ENCODE data around the gene TRIP11. TPM values are rescaled to one million over a fixed set of nuclear protein-coding genes. Genes with fewer than 3 reads are reported as not detected.

The TRIP11 gene
- total and polyA plus RNA-seq, 2 donors (not counting 1 experiment from before 2014, with no cell fraction given) = 28.6 to 50.4 TPM

DNA sequence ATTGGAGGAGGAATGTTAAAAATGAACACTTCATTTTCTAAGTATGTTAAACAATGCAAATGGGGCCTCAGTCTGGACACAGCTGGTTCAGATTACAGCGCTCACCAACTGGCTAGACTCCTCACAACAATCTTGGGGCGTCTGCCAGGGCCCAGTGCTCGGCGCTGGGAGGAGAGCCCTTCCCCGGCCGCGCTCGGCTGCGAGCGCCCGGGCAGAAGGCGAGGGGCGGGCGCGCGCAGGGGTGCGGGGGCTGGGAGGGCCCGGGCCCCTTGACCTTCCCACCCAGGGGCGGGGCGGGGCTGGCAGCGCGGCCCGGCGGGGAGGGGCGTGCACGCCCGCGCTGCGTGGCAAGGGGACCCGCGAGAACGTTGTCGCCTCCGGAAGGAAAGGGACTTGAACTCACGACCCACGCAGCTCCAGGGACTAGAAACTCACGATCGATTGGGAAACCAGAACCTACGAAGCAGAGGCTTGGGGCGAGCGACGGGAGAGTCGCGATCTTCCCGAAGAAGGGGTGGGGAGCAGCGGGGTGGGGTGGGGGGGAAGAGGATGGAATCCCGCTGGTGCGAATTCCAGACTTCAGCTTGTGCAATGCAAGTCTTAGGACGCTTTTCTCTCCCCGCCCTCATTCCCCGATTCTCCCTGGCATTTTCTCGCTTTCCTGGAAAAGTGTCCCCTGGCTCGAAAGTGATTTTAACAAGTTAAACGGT is 92.2 kb downstream of the TRIP11 start, which contains the start of gene FBLN5:
Gene FBLN5 (minus strand): TSS at position 220 of the 710 bp plus-strand sequence. CDS start 465 bp downstream, outside the sequence.
- Histone ChIP-seq H3K27me3 (ENCODE audit: control insufficient read depth, insufficient read depth, low read length) (no peaks in the 10 kb centered on the region), H3K27ac (ENCODE audit: insufficient read depth, low read length) (peak within 1 kb of the TSS; percentile 50), H2AFZ (ENCODE audit: low read length) (peak within 1 kb of the TSS; percentile 74), H3K4me3 (replicated peaks in 1 of 4; ENCODE audit: control extremely low read depth in 1 of 4, insufficient read depth in 1 of 4, low read depth in 3 of 4, low read length in 4 of 4) (peak within 1 kb of the TSS; percentile 66 to 98 (median 81)), H4K20me1 (ENCODE audit: control insufficient read depth, extremely low read depth, insufficient read depth, low read length) (no peaks in the 10 kb centered on the region), H3K36me3 (ENCODE audit: control insufficient read depth, insufficient read depth, low read length) (no peaks in the 10 kb centered on the region), H3K9ac (ENCODE audit: insufficient read depth, low read length) (peak within 1 kb of the TSS; percentile 62), H3K79me2 (ENCODE audit: control insufficient read depth, insufficient read depth, low read length) (peaks cover 14% of the 10 kb centered on the region), H3K9me3 (ENCODE audit: control insufficient read depth, insufficient read depth, low read depth, low read length) (no peaks in the 10 kb centered on the region), H3K4me1 (ENCODE audit: control insufficient read depth, extremely low read depth, insufficient read depth, low read length) (peaks cover 5% of the 10 kb centered on the region), H3K4me2 (ENCODE audit: extremely low read depth, insufficient read depth, low read length) (peak within 1 kb of the TSS; percentile 92)
- no peak for TF ChIP-seq CTCF (conservative IDR thresholded peaks at IDR 0.05 in 1 of 2, IDR thresholded peaks at IDR 0.05 in 1 of 2; ENCODE audit: low read depth in 1 of 2, low read length in 2 of 2)
- no peak for TF ChIP-seq EZH2 (IDR thresholded peaks at IDR 0.05; ENCODE audit: low read length, missing control alignments)
- peak; percentile 88 to 90 for DNase-seq (ENCODE audit: low read depth in 2 of 2)

GRCh38 chr14:91946622-91947474 is 93.0 kb downstream of the TRIP11 start:
- no peaks in the 10 kb centered on the region for H3K9me3 ChIP-seq (ENCODE audit: control insufficient read depth, insufficient read depth, low read depth, low read length)
- peak overlapping the region; percentile 16 for H2AFZ ChIP-seq (ENCODE audit: low read length)
- no peaks in the 10 kb centered on the region for H3K36me3 ChIP-seq (ENCODE audit: control insufficient read depth, insufficient read depth, low read length)
- peaks cover 14% of the 10 kb centered on the region for H3K79me2 ChIP-seq (ENCODE audit: control insufficient read depth, insufficient read depth, low read length)
- peak overlapping the region; percentile 50 for H3K27ac ChIP-seq (ENCODE audit: insufficient read depth, low read length)
- peak overlapping the region; percentile 66 to 98 (median 81) for H3K4me3 ChIP-seq (replicated peaks in 1 of 4; ENCODE audit: control extremely low read depth in 1 of 4, insufficient read depth in 1 of 4, low read depth in 3 of 4, low read length in 4 of 4)
- peak overlapping the region; percentile 62 for H3K9ac ChIP-seq (ENCODE audit: insufficient read depth, low read length)
- no peaks in the 10 kb centered on the region for H3K27me3 ChIP-seq (ENCODE audit: control insufficient read depth, insufficient read depth, low read length)
- peaks cover 5% of the 10 kb centered on the region for H3K4me1 ChIP-seq (ENCODE audit: control insufficient read depth, extremely low read depth, insufficient read depth, low read length)
- DNase-seq (ENCODE audit: low read depth in 2 of 2) = peak; percentile 33 to 50
- peak overlapping the region; percentile 92 for H3K4me2 ChIP-seq (ENCODE audit: extremely low read depth, insufficient read depth, low read length)
- TF ChIP-seq CTCF (conservative IDR thresholded peaks at IDR 0.05 in 1 of 2, IDR thresholded peaks at IDR 0.05 in 1 of 2; ENCODE audit: low read depth in 1 of 2, low read length in 2 of 2) (no peak), EZH2 (IDR thresholded peaks at IDR 0.05; ENCODE audit: low read length, missing control alignments) (no peak)
- H4K20me1 ChIP-seq (ENCODE audit: control insufficient read depth, extremely low read depth, insufficient read depth, low read length) = no peaks in the 10 kb centered on the region

All from fibroblast of lung (primary cell).